HG02870 (cell line): Measurements from ENCODE around the gene UNC119.
"Not testable (repeated sequence)": the region's sequence is repeated elsewhere in the genome, so short reads cannot be mapped to it uniquely, and the experiment has no call there.

Source experiments
- ATAC-seq: cut with Tn5 transposase; IDR thresholded peaks from one replicate; pipeline ENCODE4 v1.9.1; 2021; ENCODE audit warnings: mild to moderate bottlenecking, moderate library complexity; ENCODE audit not compliant: unreplicated experiment

UNC119 gene

GRCh38 chr17:28523876-28524275, 28.5 kb downstream of the UNC119 start:
- ATAC-seq = no peak

- no peak for ATAC-seq
These were observed 29.2 kb downstream of the UNC119 start for GRCh38 chr17:28523186-28523585.

GRCh38 chr17:28522281-28522680, 30.1 kb downstream of the UNC119 start:
- not testable (repeated sequence) for ATAC-seq

GRCh38 chr17:28521311-28522085, 30.9 kb downstream of the UNC119 start:
- ATAC-seq = no peak

- no peak for ATAC-seq
These were observed 31.7 kb downstream of the UNC119 start for GRCh38 chr17:28520687-28521086.

GRCh38 chr17:28519236-28519635, 33.2 kb downstream of the UNC119 start:
- ATAC-seq = no peak

- ATAC-seq = no peak
These were observed 33.8 kb downstream of the UNC119 start for GRCh38 chr17:28518578-28518977.

- no peak for ATAC-seq
These were observed 34.3 kb downstream of the UNC119 start for GRCh38 chr17:28518132-28518531.

- no peak for ATAC-seq
These were observed 36.9 kb downstream of the UNC119 start for GRCh38 chr17:28515518-28515917.

- no peak for ATAC-seq
These were observed 37.8 kb downstream of the UNC119 start for GRCh38 chr17:28514561-28515002.

GRCh38 chr17:28513476-28513875, 38.9 kb downstream of the UNC119 start:
- no peak for ATAC-seq

GRCh38 chr17:28511858-28512461, 40.5 kb downstream of the UNC119 start:
- no peak for ATAC-seq

- no peak for ATAC-seq
These were observed 42.6 kb downstream of the UNC119 start for GRCh38 chr17:28509789-28510188.

GRCh38 chr17:28508211-28508724, 44.2 kb downstream of the UNC119 start:
- no peak for ATAC-seq

GRCh38 chr17:28507567-28508203, 44.7 kb downstream of the UNC119 start:
- no peak for ATAC-seq

GRCh38 chr17:28506763-28507487, 45.5 kb downstream of the UNC119 start:
- ATAC-seq = no peak

- no peak for ATAC-seq
These were observed 46.3 kb downstream of the UNC119 start, which contains the start of gene FOXN1 for GRCh38 chr17:28505986-28506665. FOXN1 (plus strand) TSS chr17:28506348; CDS start chr17:28523970, 17,622 bp downstream.

GRCh38 chr17:28503420-28503819, 49.0 kb downstream of the UNC119 start:
- no peak for ATAC-seq

- no peak for ATAC-seq
These were observed 50.8 kb downstream of the UNC119 start for GRCh38 chr17:28501421-28502284.
